Hepatocyte (in vitro differentiated cells): Measurements from ENCODE around the gene C1QTNF2.

Experiments
- EZH2 ChIP-seq: fragments of 200-600 bp; sonication (generic); IDR thresholded peaks from 2 replicates; pipeline ENCODE4 v1.6.1; 2016; ENCODE audit warnings: antibody characterized with exemption, mild to moderate bottlenecking, borderline replicate concordance
- EZH2phosphoT487 ChIP-seq: fragments of 200-600 bp; sonication (generic); IDR thresholded peaks from one replicate; pipeline ENCODE4 v1.6.1; 2018; ENCODE audit warnings: antibody characterized with exemption, mild to moderate bottlenecking, low read depth, moderate library complexity; ENCODE audit not compliant: unreplicated experiment, severe bottlenecking
- TF ChIP-seq, protein P1 (sequence below): fragments of 200-600 bp; sonication (generic); IDR thresholded peaks from 2 replicates; pipeline ENCODE4 v1.5.1; 2016; ENCODE audit warnings: antibody characterized with exemption, mild to moderate bottlenecking; ENCODE audit not compliant: poor library complexity

DNA sequence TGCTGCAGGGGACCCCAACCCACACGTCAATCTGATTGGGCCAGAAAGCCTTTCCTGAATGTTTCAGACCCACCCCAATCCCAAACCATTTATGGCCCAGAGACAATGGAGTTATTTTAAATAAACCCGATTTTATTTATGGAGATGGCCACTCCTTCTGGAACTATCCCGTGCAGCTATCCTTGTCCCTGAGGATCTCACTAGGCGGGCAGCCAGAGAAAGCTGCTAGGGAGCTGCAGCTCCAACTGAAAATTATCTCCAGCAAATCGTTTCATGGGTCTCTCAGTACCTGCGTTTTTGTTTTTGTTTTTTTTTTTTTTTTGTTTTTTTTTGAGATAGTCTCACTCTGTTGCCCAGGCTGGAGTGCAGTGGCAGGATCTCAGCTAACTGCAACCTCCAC lies 23.0 kb downstream of the C1QTNF2 start:
- TF ChIP-seq, protein P1, sequence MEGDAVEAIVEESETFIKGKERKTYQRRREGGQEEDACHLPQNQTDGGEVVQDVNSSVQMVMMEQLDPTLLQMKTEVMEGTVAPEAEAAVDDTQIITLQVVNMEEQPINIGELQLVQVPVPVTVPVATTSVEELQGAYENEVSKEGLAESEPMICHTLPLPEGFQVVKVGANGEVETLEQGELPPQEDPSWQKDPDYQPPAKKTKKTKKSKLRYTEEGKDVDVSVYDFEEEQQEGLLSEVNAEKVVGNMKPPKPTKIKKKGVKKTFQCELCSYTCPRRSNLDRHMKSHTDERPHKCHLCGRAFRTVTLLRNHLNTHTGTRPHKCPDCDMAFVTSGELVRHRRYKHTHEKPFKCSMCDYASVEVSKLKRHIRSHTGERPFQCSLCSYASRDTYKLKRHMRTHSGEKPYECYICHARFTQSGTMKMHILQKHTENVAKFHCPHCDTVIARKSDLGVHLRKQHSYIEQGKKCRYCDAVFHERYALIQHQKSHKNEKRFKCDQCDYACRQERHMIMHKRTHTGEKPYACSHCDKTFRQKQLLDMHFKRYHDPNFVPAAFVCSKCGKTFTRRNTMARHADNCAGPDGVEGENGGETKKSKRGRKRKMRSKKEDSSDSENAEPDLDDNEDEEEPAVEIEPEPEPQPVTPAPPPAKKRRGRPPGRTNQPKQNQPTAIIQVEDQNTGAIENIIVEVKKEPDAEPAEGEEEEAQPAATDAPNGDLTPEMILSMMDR, result no peak
- TF ChIP-seq EZH2, result no peak
- no peak for TF ChIP-seq EZH2phosphoT487
